Activated T-cell treated with anti-CD3 and anti-CD28 coated beads for 4 hours (primary cell): ENCODE results near the gene BFSP2.
"Not testable (repeated sequence)": the region's sequence is repeated elsewhere in the genome, so short reads cannot be mapped to it uniquely, and the experiment has no call there.

Experiments
- DNase-seq: peaks from one replicate; pipeline ENCODE4 v3.0.0-alpha.2; 2020

Gene BFSP2

GRCh38 chr3:133460809-133461208 is 61.0 kb downstream of the BFSP2 start:
- no peak for DNase-seq

GRCh38 chr3:133461291-133461690 is 61.4 kb downstream of the BFSP2 start:
- DNase-seq, result no peak

- no peak for DNase-seq
These were observed 63.5 kb downstream of the BFSP2 start for GRCh38 chr3:133463347-133463860.

- DNase-seq, result no peak
These were observed 64.7 kb downstream of the BFSP2 start for GRCh38 chr3:133464573-133464972.

- no peak for DNase-seq
These were observed 66.9 kb downstream of the BFSP2 start for GRCh38 chr3:133466531-133467386.

GRCh38 chr3:133467780-133468179 is 67.9 kb downstream of the BFSP2 start:
- no peak for DNase-seq

- DNase-seq, result no peak
These were observed 68.4 kb downstream of the BFSP2 start for GRCh38 chr3:133468251-133468721.

GRCh38 chr3:133469140-133469731 is 69.4 kb downstream of the BFSP2 start:
- no peak for DNase-seq

GRCh38 chr3:133472242-133472641 is 72.4 kb downstream of the BFSP2 start:
- DNase-seq, result no peak

GRCh38 chr3:133472889-133473288 is 73.0 kb downstream of the BFSP2 start:
- no peak for DNase-seq

GRCh38 chr3:133473472-133474191 is 73.8 kb downstream of the BFSP2 start:
- DNase-seq, result not testable (repeated sequence)

GRCh38 chr3:133474251-133474801 is 74.5 kb downstream of the BFSP2 start:
- DNase-seq, result no peak

GRCh38 chr3:133474817-133475216 is 75.0 kb downstream of the BFSP2 start:
- DNase-seq, result no peak

- no peak for DNase-seq
These were observed 75.6 kb downstream of the BFSP2 start for GRCh38 chr3:133475245-133476010.

GRCh38 chr3:133476971-133477375 is 77.1 kb downstream of the BFSP2 start:
- DNase-seq, result no peak

- DNase-seq, result no peak
These were observed 77.6 kb downstream of the BFSP2 start for GRCh38 chr3:133477487-133477886.

GRCh38 chr3:133478624-133479023 is 78.8 kb downstream of the BFSP2 start:
- no peak for DNase-seq

- DNase-seq, result no peak
These were observed 79.5 kb downstream of the BFSP2 start for GRCh38 chr3:133479401-133479800.

- no peak for DNase-seq
These were observed 80.2 kb downstream of the BFSP2 start for GRCh38 chr3:133479895-133480669.

- not testable (repeated sequence) for DNase-seq
These were observed 82.6 kb downstream of the BFSP2 start for GRCh38 chr3:133482474-133482873.

- DNase-seq, result no peak
These were observed 86.8 kb downstream of the BFSP2 start for GRCh38 chr3:133486658-133487057.
